Panc1 (cell line): ENCODE measurements around the gene ADARB2. TPM values are rescaled to one million over a fixed set of nuclear protein-coding genes. Genes with fewer than 3 reads are reported as not detected.

Experiments used
- ATAC-seq: fragments of 200-7000 bp; cut with Tn5 transposase; 2 replicates; pipeline ENCODE4 v1.9.1; 2020; ENCODE audit warnings: mild to moderate bottlenecking, moderate library complexity
- BruUV-seq: library from RNA; stranded (reverse); fragments of 400-500 nt; replicated peaks from 2 replicates; lab custom pipeline; 2021; lab: Mats Ljungman, UMichigan
- CTCF ChIA-PET: fragments of 300-600 bp; sonication (Branson Sonifier 250); formaldehyde crosslinking; loops from one replicate; lab custom pipeline; 2022; ENCODE audit warnings: antibody characterized with exemption; lab: Charles Lee
- POLR2A ChIA-PET: fragments of 300-600 bp; sonication (Branson Sonifier 250); formaldehyde crosslinking; loops from one replicate; lab custom pipeline; 2022; ENCODE audit warnings: antibody characterized with exemption; lab: Charles Lee
- DNase-seq: peaks from one replicate; pipeline ENCODE4 v3.0.0-alpha.2; 2010; ENCODE audit warnings: low read depth, low spot score
- H3K27ac ChIP-seq: 2 replicates; pipeline ENCODE4 v1.5.1; 2011; ENCODE audit warnings: mild to moderate bottlenecking, low read length, inconsistent platforms
- H3K27me3 ChIP-seq: fragments of 200-500 bp; sonication (Bioruptor generic); 2 replicates; pipeline ENCODE4 v1.6.0; 2014; ENCODE audit warnings: low read length, inconsistent platforms; ENCODE audit not compliant: control insufficient read depth, insufficient read depth
- H3K36me3 ChIP-seq: fragments of 200-500 bp; sonication (Bioruptor generic); 2 replicates; pipeline ENCODE4 v1.5.1; 2014; ENCODE audit warnings: inconsistent platforms, mild to moderate bottlenecking, low read length, moderate library complexity; ENCODE audit not compliant: control insufficient read depth, insufficient read depth
- H3K4me1 ChIP-seq: 2 replicates; pipeline ENCODE4 v1.5.1; 2011; ENCODE audit warnings: inconsistent platforms, mild to moderate bottlenecking, low read length, moderate library complexity; ENCODE audit not compliant: control insufficient read depth, insufficient read depth
- H3K4me3 ChIP-seq, 2 experiments: 2 replicates each; pipeline ENCODE4 v1.5.1; 2011 to 2012; ENCODE audit warnings: low read depth in 2 of 2, low read length in 2 of 2, mild to moderate bottlenecking in 2 of 2, inconsistent platforms in 1 of 2, moderate library complexity in 1 of 2
- H3K9me3 ChIP-seq: fragments of 200-500 bp; sonication (Bioruptor generic); 2 replicates; pipeline ENCODE4 v1.5.1; 2014; ENCODE audit warnings: low read depth, mild to moderate bottlenecking, inconsistent platforms, low read length, moderate library complexity; ENCODE audit not compliant: control insufficient read depth, insufficient read depth
- CTCF ChIP-seq: fragments of 450-650 bp; IDR thresholded peaks from 2 replicates; pipeline ENCODE4 v1.5.1; 2017; ENCODE audit warnings: mild to moderate bottlenecking
- POLR2AphosphoS5 ChIP-seq: IDR thresholded peaks from 2 replicates; pipeline ENCODE4 v1.6.1; 2012; ENCODE audit warnings: mild to moderate bottlenecking, low read depth, low read length, moderate library complexity
- REST ChIP-seq, 2 experiments: IDR thresholded peaks; 2 replicates each; pipeline ENCODE4 v1.6.1; 2011 to 2012; ENCODE audit warnings: low read depth in 2 of 2, control low read depth in 1 of 2, low read length in 1 of 2, mild to moderate bottlenecking in 1 of 2, moderate library complexity in 1 of 2; ENCODE audit not compliant: insufficient read depth in 1 of 2
- SIN3A ChIP-seq: IDR thresholded peaks from 2 replicates; pipeline ENCODE4 v1.6.1; 2012; ENCODE audit warnings: low read depth, mild to moderate bottlenecking, low read length, moderate library complexity, borderline replicate concordance; ENCODE audit not compliant: insufficient read depth
- TCF7L2 ChIP-seq: IDR thresholded peaks from 2 replicates; pipeline ENCODE4 v1.6.1; 2011; ENCODE audit warnings: mild to moderate bottlenecking, low read depth, low read length, inconsistent platforms
- in situ Hi-C: cut with HindIII; loops from 2 replicates; pipeline ENCODE4 v1.10.0; 2016; ENCODE audit warnings: low sequenced_read_pairs, low pct_unique_long_range_greater_than_20kb
- intact Hi-C: fragments of 100-400 bp; cut with micrococcal nuclease; formaldehyde crosslinking; loops from one replicate; pipeline ENCODE4 v1.10.0; 2022; ENCODE audit not compliant: unreplicated experiment
- total RNA-seq: library from RNA; stranded (reverse); gene quantifications from one replicate; pipeline ENCODE4 v1.2.1, GENCODE V29; 2021; ENCODE audit not compliant: unreplicated experiment

Gene ADARB2
- total RNA-seq, 1 experiment from 2014 or later = 0.31 TPM

- no peak overlapping the region for H3K27ac ChIP-seq
- intact Hi-C loops = no loop called here
- DNase-seq (no peak), ATAC-seq (no peak)
- H3K4me3 ChIP-seq = no peak overlapping the region
- H3K36me3 ChIP-seq = no peaks in the 10 kb centered on the region
- BruUV-seq = no TSS peak
- H3K4me1 ChIP-seq = no peaks in the 10 kb centered on the region
- ChIA-PET POLR2A (no interaction called here), CTCF (no interaction called here)
- in situ Hi-C loops = no loop called here
- no peaks in the 10 kb centered on the region; the same call in none of the 2 replicates for H3K27me3 ChIP-seq
- H3K9me3 ChIP-seq = no peaks in the 10 kb centered on the region
- no peak for TF ChIP-seq CTCF
- no peak for TF ChIP-seq TCF7L2
- TF ChIP-seq SIN3A = no peak
- no peak for TF ChIP-seq REST (IDR thresholded peaks at IDR 0.05; ENCODE audit: insufficient read depth in 1 of 2, low read depth in 2 of 2, low read length in 1 of 2)
- TF ChIP-seq POLR2AphosphoS5 = no peak
Measured at GRCh38 chr10:1744524-1744923, 7.2 kb upstream of the ADARB2 start.

GRCh38 chr10:1743141-1743540 lies 5.8 kb upstream of the ADARB2 start:
- in situ Hi-C loops = no loop called here
- no TSS peak for BruUV-seq
- Histone ChIP-seq H3K27me3 (peaks cover 3% of the 10 kb centered on the region), H3K4me1 (no peaks in the 10 kb centered on the region), H3K4me3 (no peak overlapping the region), H3K36me3 (no peaks in the 10 kb centered on the region), H3K9me3 (no peaks in the 10 kb centered on the region), H3K27ac (no peak overlapping the region)
- no peak for TF ChIP-seq SIN3A
- TF ChIP-seq CTCF = no peak
- TF ChIP-seq POLR2AphosphoS5 = no peak
- TF ChIP-seq REST (IDR thresholded peaks at IDR 0.05; ENCODE audit: insufficient read depth in 1 of 2, low read depth in 2 of 2, low read length in 1 of 2) = no peak
- no peak for TF ChIP-seq TCF7L2
- ChIA-PET CTCF (no interaction called here), POLR2A (no interaction called here)
- intact Hi-C loops = no loop called here
- ATAC-seq (no peak), DNase-seq (no peak)
